ENCODE measurements around the gene IGF1R. TPM values are rescaled to one million over a fixed set of nuclear protein-coding genes. Genes with fewer than 3 reads are reported as not detected.

The IGF1R gene
- total and polyA plus RNA-seq, 4 donors: 17.6 to 34.8 (median 21.0) TPM

DNA sequence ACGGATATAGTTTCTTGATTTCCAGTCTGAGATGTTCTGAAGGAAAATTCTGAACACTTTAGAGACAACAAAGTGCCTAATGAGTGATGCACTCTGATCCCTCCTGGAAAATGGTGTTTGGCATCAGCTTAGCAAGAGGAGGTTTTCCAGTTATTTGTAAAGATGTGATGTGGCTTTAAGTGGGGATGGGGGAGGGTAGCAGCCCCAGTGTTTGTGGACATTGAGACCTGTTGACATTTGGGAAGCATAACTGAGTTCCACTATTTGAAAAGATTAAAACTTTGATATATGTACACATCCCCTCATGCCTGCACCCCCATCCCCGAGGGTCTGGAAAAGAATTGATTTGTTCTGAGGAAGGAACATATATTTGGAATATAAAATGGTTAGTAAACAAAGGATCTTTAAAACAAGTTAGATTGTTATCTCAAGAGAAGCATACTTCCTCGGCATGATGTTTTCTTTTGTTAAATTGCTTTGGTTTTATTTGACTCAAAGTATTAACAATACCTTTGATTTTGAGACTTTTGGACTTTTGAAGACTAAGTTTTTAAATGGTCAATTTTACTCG lies 6.5 kb downstream of the IGF1R start:
- 100% methylated on average over 1 of the region's 4 CpGs for WGBS (ENCODE audit: insufficient coverage)
- H3K4me1 ChIP-seq (ENCODE audit: control insufficient read depth, insufficient read depth, low read length): peaks cover 15% of the 10 kb centered on the region
- peaks cover 13% of the 10 kb centered on the region for H3K27me3 ChIP-seq (ENCODE audit: control insufficient read depth, insufficient read depth, low read length)
- H3K27ac ChIP-seq (ENCODE audit: low read depth, low read length): no peak overlapping the region
- H3K4me3 ChIP-seq (ENCODE audit: low read depth, low read length): no peak overlapping the region
- no peaks in the 10 kb centered on the region for H3K36me3 ChIP-seq (ENCODE audit: control insufficient read depth, insufficient read depth, low read length)
- DNase-seq (ENCODE audit: low read depth in 4 of 6, low spot score in 6 of 6): no peak
- H3K9me3 ChIP-seq (ENCODE audit: control insufficient read depth, insufficient read depth, low read length): no peaks in the 10 kb centered on the region

DNA sequence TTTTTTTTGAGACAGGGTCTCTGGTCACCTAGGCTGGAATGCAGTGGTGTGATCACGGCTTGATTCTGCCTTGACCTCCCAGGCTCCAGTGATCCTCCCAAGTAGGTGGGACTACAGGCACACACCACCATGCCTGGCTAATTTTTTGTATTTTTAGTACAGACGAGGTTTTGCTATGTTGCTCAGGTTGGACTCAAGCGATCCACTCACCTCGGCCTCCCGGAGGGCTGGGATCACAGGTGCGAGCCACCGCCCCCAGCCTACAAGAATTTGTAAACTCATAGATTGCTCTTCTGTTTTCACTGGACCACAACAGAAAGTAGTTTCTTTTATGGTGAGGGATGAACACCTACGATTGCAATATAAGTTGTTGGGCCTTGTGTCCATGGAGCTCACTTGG lies 7.4 kb downstream of the IGF1R start:
- Histone ChIP-seq H3K4me3 (ENCODE audit: low read depth, low read length) (no peak overlapping the region), H3K9me3 (ENCODE audit: control insufficient read depth, insufficient read depth, low read length) (no peaks in the 10 kb centered on the region), H3K4me1 (ENCODE audit: control insufficient read depth, insufficient read depth, low read length) (peaks cover 8% of the 10 kb centered on the region), H3K36me3 (ENCODE audit: control insufficient read depth, insufficient read depth, low read length) (no peaks in the 10 kb centered on the region), H3K27ac (ENCODE audit: low read depth, low read length) (no peak overlapping the region), H3K27me3 (ENCODE audit: control insufficient read depth, insufficient read depth, low read length) (peaks cover 8% of the 10 kb centered on the region)
- no CpG with 5 or more reads among the region's 8 CpGs for WGBS (ENCODE audit: insufficient coverage)
- DNase-seq (ENCODE audit: low read depth in 4 of 6, low spot score in 6 of 6): no peak

DNA sequence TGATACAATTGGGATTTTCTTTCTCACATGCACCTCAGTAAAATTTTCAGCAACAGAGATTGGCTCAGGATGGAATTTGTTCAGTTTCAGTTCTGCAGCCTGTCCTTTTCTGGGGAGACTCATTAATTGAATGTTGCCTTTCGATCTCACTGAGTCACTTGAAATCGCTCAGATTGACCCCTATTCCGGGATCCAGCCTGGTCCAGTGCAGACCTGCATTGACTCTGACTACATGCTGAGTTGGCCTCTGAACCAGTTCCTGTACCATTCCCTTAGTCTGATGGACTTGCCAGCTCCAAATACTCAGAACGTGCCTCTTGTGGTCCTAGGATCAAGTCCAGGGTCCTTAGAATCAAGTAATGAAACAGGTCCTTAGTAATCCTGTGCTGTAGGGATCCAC lies 9.4 kb downstream of the IGF1R start:
- Histone ChIP-seq H3K36me3 (ENCODE audit: control insufficient read depth, insufficient read depth, low read length) (no peaks in the 10 kb centered on the region), H3K9me3 (ENCODE audit: control insufficient read depth, insufficient read depth, low read length) (no peaks in the 10 kb centered on the region), H3K4me1 (ENCODE audit: control insufficient read depth, insufficient read depth, low read length) (peaks cover 12% of the 10 kb centered on the region), H3K27ac (ENCODE audit: low read depth, low read length) (no peak overlapping the region), H3K27me3 (ENCODE audit: control insufficient read depth, insufficient read depth, low read length) (no peaks in the 10 kb centered on the region), H3K4me3 (ENCODE audit: low read depth, low read length) (no peak overlapping the region)
- WGBS (ENCODE audit: insufficient coverage): 78% methylated on average over 4 of the region's 4 CpGs
- DNase-seq (ENCODE audit: low read depth in 4 of 6, low spot score in 6 of 6): no peak

DNA sequence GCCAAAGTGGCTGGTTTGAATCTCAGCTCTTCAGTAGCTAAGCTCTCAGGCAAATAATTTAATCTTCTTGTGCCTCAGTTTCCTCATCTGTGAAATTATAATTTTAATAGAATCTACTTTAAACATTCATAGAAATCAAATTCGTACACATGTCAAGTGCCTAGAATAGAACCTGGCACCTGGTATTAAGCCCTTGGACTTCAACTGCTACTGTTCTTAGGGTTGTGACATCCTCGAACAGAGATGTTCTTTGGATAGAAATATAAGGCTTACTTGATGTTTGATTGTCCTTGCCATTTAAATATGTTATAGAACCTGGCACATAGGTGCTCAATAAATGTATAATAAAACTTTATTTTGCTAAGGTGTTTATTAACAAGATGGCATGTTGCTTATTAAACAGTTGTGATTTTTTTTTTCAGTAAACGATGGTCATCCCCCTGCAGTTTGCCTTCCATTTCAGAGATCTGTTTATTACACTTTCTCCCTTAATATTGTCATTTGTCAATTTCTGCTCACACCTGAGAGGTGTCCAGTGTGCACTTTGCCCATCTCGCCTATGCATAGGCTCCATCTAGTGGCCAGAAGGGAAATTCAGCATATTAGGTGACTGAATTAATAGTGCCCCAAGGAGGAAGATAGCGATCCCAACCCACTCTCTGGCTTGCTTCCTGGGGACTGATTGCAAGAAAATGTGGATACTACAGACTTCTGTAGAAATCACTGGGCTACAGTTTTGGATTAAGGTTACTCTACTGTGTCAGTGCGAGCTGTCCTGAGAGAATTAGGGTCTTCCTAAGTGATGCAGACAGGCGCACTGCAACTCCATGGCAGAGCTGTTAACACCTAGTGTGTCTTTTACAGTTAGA lies 10.7 kb downstream of the IGF1R start:
- H3K9me3 ChIP-seq (ENCODE audit: control insufficient read depth, insufficient read depth, low read length): no peaks in the 10 kb centered on the region
- no peak overlapping the region for H3K27ac ChIP-seq (ENCODE audit: low read depth, low read length)
- H3K4me1 ChIP-seq (ENCODE audit: control insufficient read depth, insufficient read depth, low read length): peaks cover 19% of the 10 kb centered on the region
- H3K36me3 ChIP-seq (ENCODE audit: control insufficient read depth, insufficient read depth, low read length): no peaks in the 10 kb centered on the region
- WGBS (ENCODE audit: insufficient coverage): 0% methylated on average over 1 of the region's 7 CpGs
- H3K27me3 ChIP-seq (ENCODE audit: control insufficient read depth, insufficient read depth, low read length): no peaks in the 10 kb centered on the region
- peak in 2 of 6 donors; percentile 69 to 80 for DNase-seq (ENCODE audit: low read depth in 4 of 6, low spot score in 6 of 6)
- no peak overlapping the region for H3K4me3 ChIP-seq (ENCODE audit: low read depth, low read length)

DNA sequence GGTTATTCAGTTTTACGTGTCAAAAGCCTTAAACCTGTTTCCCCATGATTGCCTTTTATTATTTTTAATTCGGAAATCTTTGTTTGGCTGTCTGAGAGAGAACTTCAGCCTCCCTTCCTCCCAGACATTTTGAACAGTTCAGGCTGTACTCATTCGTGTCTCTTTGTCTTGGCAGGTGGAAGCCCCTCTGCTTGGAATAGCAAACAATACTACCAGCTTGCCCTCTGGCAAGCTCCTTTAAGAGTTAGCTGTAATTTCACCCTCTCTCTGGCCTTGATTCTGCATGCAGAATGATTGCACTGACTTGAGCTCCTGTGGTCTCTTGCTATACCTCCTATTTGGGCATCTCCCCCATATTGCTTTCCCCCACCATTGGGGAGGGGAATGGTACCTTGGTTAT lies 11.7 kb downstream of the IGF1R start:
- H3K27ac ChIP-seq (ENCODE audit: low read depth, low read length): no peak overlapping the region
- H3K36me3 ChIP-seq (ENCODE audit: control insufficient read depth, insufficient read depth, low read length): no peaks in the 10 kb centered on the region
- H3K4me3 ChIP-seq (ENCODE audit: low read depth, low read length): no peak overlapping the region
- H3K27me3 ChIP-seq (ENCODE audit: control insufficient read depth, insufficient read depth, low read length): no peaks in the 10 kb centered on the region
- peaks cover 19% of the 10 kb centered on the region for H3K4me1 ChIP-seq (ENCODE audit: control insufficient read depth, insufficient read depth, low read length)
- 30% methylated on average over 2 of the region's 3 CpGs for WGBS (ENCODE audit: insufficient coverage)
- DNase-seq (ENCODE audit: low read depth in 4 of 6, low spot score in 6 of 6): peak in 2 of 6 donors; percentile 38 to 39
- H3K9me3 ChIP-seq (ENCODE audit: control insufficient read depth, insufficient read depth, low read length): no peaks in the 10 kb centered on the region

DNA sequence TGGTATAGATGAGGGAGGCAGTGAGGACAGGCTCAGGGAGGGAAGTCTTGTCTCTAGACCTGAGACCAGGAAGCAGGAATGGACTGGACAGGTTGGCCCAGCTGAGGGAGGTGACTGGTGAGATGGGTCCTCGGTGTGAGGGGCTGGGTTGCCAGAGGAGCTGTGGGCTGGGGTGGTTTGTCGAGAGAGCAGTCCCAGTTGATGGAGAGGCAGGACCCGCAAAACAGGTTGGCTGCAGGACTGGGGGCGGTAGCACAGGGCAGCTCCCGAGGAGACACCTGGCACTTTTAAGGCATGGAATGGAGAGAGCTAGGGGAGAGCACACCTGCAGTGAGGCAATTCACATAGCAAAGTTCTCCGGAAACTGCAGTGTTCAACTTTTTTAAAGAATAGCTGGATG lies 14.7 kb downstream of the IGF1R start:
- no peak for DNase-seq (ENCODE audit: low read depth in 4 of 6, low spot score in 6 of 6)
- Histone ChIP-seq H3K9me3 (ENCODE audit: control insufficient read depth, insufficient read depth, low read length) (no peaks in the 10 kb centered on the region), H3K4me3 (ENCODE audit: low read depth, low read length) (no peak overlapping the region), H3K27me3 (ENCODE audit: control insufficient read depth, insufficient read depth, low read length) (no peaks in the 10 kb centered on the region), H3K36me3 (ENCODE audit: control insufficient read depth, insufficient read depth, low read length) (no peaks in the 10 kb centered on the region), H3K27ac (ENCODE audit: low read depth, low read length) (no peak overlapping the region), H3K4me1 (ENCODE audit: control insufficient read depth, insufficient read depth, low read length) (peaks cover 19% of the 10 kb centered on the region)
- WGBS (ENCODE audit: insufficient coverage): 85% methylated on average over 6 of the region's 6 CpGs

DNA sequence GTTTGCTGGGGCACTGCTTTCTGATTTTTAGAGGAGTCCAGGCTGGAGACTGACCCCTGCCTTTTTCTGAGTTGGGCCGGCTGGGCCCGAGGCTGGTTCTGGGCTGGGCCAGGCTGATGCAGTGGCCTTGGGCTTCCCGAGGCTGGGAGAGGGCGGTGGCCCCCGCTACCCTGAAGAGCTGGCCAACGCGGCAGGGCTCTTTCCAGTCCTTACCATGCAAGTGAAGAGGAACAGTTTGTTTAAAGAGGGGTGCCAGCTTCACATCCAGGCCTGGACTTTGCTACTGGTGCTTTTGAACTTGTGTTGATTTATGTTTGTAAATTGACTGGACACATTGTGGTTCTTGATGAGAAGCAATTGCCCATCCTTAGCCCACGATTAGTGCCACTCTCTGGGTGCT lies 15.3 kb downstream of the IGF1R start:
- Histone ChIP-seq H3K36me3 (ENCODE audit: control insufficient read depth, insufficient read depth, low read length) (no peaks in the 10 kb centered on the region), H3K27ac (ENCODE audit: low read depth, low read length) (no peak overlapping the region), H3K4me1 (ENCODE audit: control insufficient read depth, insufficient read depth, low read length) (peaks cover 19% of the 10 kb centered on the region), H3K9me3 (ENCODE audit: control insufficient read depth, insufficient read depth, low read length) (no peaks in the 10 kb centered on the region), H3K4me3 (ENCODE audit: low read depth, low read length) (no peak overlapping the region), H3K27me3 (ENCODE audit: control insufficient read depth, insufficient read depth, low read length) (no peaks in the 10 kb centered on the region)
- WGBS (ENCODE audit: insufficient coverage): 53% methylated on average over 7 of the region's 8 CpGs
- DNase-seq (ENCODE audit: low read depth in 4 of 6, low spot score in 6 of 6): no peak

DNA sequence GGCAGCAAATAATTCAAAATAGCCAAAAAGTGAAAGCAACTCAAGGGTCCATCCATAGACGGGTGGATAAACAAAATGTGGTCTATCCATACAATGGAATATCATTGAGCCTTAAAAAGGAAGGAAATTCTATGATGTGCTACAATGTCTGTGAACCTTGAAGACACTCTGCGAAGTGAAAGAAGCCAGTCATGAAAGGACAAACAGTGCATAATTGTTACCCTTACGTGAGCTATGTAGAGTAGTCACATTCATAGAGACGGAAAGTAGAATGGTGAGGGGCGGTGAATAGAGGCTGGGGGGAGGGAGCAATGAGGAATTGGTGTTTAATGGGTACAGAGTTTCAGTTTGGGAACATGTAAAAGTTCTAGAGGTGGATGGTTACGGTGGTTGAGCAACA lies 18.1 kb downstream of the IGF1R start:
- H3K4me1 ChIP-seq (ENCODE audit: control insufficient read depth, insufficient read depth, low read length): peaks cover 27% of the 10 kb centered on the region
- WGBS (ENCODE audit: insufficient coverage): 87% methylated on average over 4 of the region's 6 CpGs
- no peak overlapping the region for H3K27ac ChIP-seq (ENCODE audit: low read depth, low read length)

DNA sequence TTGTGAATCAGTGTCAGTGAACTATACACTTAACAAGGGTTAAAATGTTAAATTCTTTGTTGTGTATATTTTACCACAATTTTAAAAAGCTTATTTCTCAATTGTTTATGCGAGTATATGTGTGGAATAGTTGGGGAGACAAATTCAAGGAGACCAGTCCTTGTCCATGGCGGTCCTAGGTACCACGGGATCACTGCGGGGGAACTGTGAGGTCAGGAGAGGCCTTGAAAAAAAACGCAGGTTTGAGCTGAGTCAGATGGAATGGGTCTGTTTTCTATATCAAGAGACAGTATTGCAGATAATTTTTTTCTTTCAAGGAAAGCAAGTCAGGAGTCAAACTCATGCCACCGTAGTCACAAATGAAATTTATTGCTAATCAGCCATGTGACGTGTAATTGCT lies 18.5 kb downstream of the IGF1R start:
- no peak overlapping the region for H3K4me3 ChIP-seq (ENCODE audit: low read depth, low read length)
- H3K36me3 ChIP-seq (ENCODE audit: control insufficient read depth, insufficient read depth, low read length): peaks cover 2% of the 10 kb centered on the region
- no peak overlapping the region for H3K27ac ChIP-seq (ENCODE audit: low read depth, low read length)
- H3K4me1 ChIP-seq (ENCODE audit: control insufficient read depth, insufficient read depth, low read length): peaks cover 24% of the 10 kb centered on the region
- 100% methylated on average over 1 of the region's 7 CpGs for WGBS (ENCODE audit: insufficient coverage)
- H3K27me3 ChIP-seq (ENCODE audit: control insufficient read depth, insufficient read depth, low read length): no peaks in the 10 kb centered on the region
- DNase-seq (ENCODE audit: low read depth in 4 of 6, low spot score in 6 of 6): no peak
- H3K9me3 ChIP-seq (ENCODE audit: control insufficient read depth, insufficient read depth, low read length): no peaks in the 10 kb centered on the region

More for the DNA sequence above, 18.1 kb downstream of the IGF1R start:
- Histone ChIP-seq H3K27me3 (ENCODE audit: control insufficient read depth, insufficient read depth, low read length) (no peaks in the 10 kb centered on the region), H3K9me3 (ENCODE audit: control insufficient read depth, insufficient read depth, low read length) (no peaks in the 10 kb centered on the region), H3K36me3 (ENCODE audit: control insufficient read depth, insufficient read depth, low read length) (peaks cover 2% of the 10 kb centered on the region), H3K4me3 (ENCODE audit: low read depth, low read length) (no peak overlapping the region)
- no peak for DNase-seq (ENCODE audit: low read depth in 4 of 6, low spot score in 6 of 6)
